ENCODE data around the gene CNPY4.

CNPY4 gene

DNA sequence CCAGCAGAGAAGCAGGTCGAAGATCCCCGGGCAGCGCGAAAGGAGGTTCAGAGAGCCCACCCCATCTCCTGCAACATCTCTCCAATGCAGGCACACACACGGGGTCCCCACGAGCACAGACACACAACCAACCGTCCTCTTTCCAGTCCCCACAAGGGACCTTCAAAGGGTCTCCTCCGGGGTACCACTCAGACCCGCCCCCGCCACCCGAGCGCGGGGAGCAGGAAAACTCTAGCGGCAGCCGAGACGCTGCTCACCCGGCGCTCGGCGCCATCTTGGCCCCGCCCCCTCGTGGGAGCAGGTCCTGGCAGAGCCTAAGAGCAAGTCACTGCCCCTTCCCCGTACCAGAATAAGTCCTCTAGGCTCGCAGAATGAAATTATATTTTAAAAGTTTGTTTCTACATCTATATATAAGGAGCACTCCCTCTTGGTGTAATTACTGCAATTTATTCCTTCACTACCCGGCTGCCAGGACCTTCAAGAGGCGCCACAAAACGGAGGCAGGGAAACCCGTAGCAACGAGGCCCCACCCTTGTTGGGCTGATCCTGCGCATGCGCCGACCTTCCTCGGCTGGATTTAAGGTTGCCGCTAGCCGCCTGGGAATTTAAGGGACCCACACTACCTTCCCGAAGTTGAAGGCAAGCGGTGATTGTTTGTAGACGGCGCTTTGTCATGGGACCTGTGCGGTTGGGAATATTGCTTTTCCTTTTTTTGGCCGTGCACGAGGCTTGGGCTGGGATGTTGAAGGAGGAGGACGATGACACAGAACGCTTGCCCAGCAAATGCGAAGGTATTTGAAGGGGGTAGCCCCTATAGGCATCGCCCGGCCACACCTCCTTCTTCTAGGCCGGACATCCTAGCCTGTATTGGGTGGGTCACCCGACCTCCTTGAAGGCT is at the start of gene CNPY4, which contains the start of gene TAF6:
Gene CNPY4 (plus strand): TSS at position 563 of the 898 bp plus-strand sequence. CDS start 111 bp downstream, at position 674.
Gene TAF6 (minus strand): TSS at position 287 of the 898 bp plus-strand sequence. CDS start 5,149 bp downstream, outside the sequence.
- TF ChIP-seq, protein P1, sequence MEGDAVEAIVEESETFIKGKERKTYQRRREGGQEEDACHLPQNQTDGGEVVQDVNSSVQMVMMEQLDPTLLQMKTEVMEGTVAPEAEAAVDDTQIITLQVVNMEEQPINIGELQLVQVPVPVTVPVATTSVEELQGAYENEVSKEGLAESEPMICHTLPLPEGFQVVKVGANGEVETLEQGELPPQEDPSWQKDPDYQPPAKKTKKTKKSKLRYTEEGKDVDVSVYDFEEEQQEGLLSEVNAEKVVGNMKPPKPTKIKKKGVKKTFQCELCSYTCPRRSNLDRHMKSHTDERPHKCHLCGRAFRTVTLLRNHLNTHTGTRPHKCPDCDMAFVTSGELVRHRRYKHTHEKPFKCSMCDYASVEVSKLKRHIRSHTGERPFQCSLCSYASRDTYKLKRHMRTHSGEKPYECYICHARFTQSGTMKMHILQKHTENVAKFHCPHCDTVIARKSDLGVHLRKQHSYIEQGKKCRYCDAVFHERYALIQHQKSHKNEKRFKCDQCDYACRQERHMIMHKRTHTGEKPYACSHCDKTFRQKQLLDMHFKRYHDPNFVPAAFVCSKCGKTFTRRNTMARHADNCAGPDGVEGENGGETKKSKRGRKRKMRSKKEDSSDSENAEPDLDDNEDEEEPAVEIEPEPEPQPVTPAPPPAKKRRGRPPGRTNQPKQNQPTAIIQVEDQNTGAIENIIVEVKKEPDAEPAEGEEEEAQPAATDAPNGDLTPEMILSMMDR (IDR thresholded peaks at IDR 0.05; ENCODE audit: low read depth, low read length): no peak
- peak; percentile 97 to 98 for DNase-seq (ENCODE audit: low read depth in 2 of 2)
- H3K4me3 ChIP-seq (replicated peaks in 1 of 2; ENCODE audit: low read depth in 2 of 2, low read length in 2 of 2): peak within 1 kb of the TSS; percentile 85

GRCh38 chr7:100069991-100070390 is 49.4 kb upstream of the CNPY4 start:
- DNase-seq (ENCODE audit: low read depth in 2 of 2): no peak
- H3K4me3 ChIP-seq (replicated peaks in 1 of 2; ENCODE audit: low read depth in 2 of 2, low read length in 2 of 2): no peak overlapping the region
- TF ChIP-seq, protein P1 (IDR thresholded peaks at IDR 0.05; ENCODE audit: low read depth, low read length): no peak

- DNase-seq (ENCODE audit: low read depth in 2 of 2): no peak
- no peak overlapping the region for H3K4me3 ChIP-seq (replicated peaks in 1 of 2; ENCODE audit: low read depth in 2 of 2, low read length in 2 of 2)
- TF ChIP-seq, protein P1 (IDR thresholded peaks at IDR 0.05; ENCODE audit: low read depth, low read length): no peak
Observed at GRCh38 chr7:100071018-100071723, 48.3 kb upstream of the CNPY4 start.

DNA sequence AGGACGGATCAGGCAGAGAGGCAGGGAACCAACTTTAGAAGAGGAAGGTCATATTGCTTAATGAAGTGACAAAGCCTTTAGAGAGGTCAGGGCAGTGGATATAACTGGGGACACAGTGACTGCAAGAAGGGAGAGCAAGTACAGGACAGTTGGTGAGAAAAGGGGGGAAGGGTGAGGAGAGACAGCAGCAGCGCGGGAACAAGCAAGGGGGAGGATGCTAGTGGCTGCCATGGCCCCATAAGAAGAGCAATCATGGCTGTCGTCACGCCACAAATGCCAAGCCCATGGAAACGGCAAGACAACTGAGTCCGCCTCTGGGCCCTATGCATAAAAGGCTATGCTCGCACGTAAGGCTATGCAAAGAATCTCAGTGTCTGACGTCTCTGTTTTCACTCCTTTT is 47.0 kb upstream of the CNPY4 start:
- no peak overlapping the region for H3K4me3 ChIP-seq (replicated peaks in 1 of 2; ENCODE audit: low read depth in 2 of 2, low read length in 2 of 2)
- no peak for DNase-seq (ENCODE audit: low read depth in 2 of 2)
- TF ChIP-seq, protein P1 (IDR thresholded peaks at IDR 0.05; ENCODE audit: low read depth, low read length): no peak

GRCh38 chr7:100074841-100075240 is 44.6 kb upstream of the CNPY4 start:
- TF ChIP-seq, protein P1 (IDR thresholded peaks at IDR 0.05; ENCODE audit: low read depth, low read length): no peak
- no peak overlapping the region for H3K4me3 ChIP-seq (replicated peaks in 1 of 2; ENCODE audit: low read depth in 2 of 2, low read length in 2 of 2)
- DNase-seq (ENCODE audit: low read depth in 2 of 2): no peak

- DNase-seq (ENCODE audit: low read depth in 2 of 2): no peak
- no peak overlapping the region for H3K4me3 ChIP-seq (replicated peaks in 1 of 2; ENCODE audit: low read depth in 2 of 2, low read length in 2 of 2)
- TF ChIP-seq, protein P1 (IDR thresholded peaks at IDR 0.05; ENCODE audit: low read depth, low read length): no peak
Observed at GRCh38 chr7:100075418-100075817, 44.0 kb upstream of the CNPY4 start.
